Epidermal melanocyte (primary cell): ENCODE data around the gene PARP8.

Source experiments
- DNase-seq: peaks from one replicate; pipeline ENCODE4 v3.0.0; 2011; ENCODE audit warnings: low spot score; ENCODE audit not compliant: insufficient read length

The PARP8 gene

DNA sequence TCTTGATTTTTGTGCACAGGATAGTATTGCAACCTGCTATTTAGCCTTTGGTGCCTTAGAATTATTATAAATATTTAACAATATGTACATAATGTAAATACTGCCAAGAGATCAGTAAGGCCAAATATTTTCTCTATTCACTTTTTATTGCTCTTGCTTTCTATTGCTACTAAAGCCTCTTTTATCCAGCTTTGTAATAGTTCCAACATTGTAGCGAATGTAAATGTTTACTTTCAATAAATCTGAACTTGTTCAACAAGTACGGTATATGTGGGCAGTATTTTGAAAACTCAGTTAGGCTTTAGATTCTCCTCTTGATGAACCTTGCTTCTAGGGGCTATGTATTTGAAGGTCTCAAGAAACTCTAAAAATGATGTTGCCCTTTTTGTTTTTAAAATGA, 179.8 kb downstream of the PARP8 start:
- DNase-seq = no peak

DNA sequence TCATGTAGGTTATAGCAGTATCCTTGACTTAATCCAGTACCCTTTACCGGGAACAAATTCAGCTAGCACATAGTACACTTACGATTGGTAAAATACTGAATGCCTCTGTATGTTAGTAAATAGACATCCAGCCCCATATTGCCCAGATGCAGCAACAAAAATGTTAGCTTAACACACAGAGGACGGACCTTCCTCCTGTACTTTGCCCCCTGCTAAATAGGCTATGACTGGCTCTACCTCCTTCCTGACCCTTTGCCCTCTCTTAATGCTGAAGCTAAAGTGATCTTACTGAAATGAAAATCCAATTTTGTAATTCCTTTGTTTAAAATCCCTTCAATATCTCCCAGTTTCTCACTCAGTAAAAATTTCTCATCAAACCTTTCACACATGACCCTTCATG, 183.1 kb downstream of the PARP8 start:
- DNase-seq = no peak

DNA sequence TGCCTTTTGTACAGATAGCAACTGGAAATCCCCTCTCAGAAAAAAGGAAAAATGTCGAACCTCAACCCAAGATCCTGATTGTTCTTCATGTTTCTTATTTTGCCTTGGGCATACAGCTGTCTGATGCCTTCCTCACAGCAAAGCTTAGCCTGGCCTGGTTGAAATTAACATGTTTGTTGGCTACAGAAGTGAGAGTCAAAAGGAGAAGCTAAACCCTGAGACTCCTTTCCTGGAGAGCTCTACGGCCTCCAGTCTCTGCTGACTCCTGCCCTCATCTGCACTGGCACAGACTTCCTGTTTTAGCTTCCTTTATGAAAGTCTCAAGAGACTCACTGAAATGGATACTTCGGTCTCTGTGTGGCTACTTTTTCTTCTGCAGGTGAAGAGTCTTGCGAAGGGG, 186.7 kb downstream of the PARP8 start:
- no peak for DNase-seq

DNA sequence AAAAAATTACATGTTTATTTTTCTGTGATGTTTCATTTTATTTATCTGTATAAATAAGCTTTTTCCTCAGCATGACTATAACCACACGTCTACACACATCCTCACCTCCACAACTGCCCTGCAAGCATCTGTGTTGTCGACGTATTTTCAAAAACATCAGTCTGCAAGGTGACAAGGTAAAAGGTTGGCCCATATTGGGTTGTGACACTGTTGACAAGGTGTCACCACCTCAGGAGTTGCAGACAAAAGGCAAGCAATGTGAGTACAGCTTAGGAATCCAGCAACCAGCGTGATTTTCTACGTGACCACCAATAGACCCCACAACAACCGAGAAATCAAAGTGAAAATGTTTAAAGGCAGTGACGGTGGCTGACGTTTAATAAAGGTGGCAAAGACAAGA, 187.6 kb downstream of the PARP8 start:
- DNase-seq = no peak

- DNase-seq = no peak
Measured at GRCh38 chr5:50855001-50855400, 188.6 kb downstream of the PARP8 start.

GRCh38 chr5:50856401-50857119, 190.1 kb downstream of the PARP8 start:
- DNase-seq = no peak

DNA sequence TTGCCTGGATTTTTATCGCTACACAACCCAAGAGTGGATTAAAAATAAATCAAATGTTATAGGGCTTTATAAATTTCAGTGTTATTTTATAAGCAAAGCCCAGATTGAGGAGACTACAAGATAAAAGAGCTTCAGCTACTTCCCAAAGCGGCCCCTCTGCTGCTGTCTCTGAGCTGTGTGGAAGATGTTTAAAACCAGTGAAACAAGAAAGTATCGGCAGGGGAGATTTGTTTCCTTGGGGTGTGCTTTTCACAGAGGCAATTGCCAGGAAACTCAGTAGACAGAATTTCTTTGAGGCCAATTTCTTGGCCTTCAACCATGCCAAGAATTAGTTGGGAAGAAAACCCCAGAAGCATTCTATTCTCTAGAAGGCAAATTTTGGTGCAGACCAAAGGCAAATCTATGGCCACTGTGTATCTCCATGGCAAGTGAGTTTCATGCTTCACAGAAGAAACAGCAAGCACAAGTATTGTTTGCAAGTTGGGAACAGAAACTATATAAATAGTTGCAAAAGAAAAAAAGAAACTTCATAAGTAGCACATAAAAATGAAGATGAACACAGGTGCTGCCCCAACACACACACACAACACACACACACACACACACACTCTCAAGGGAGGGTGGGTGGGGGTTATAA, 197.2 kb downstream of the PARP8 start:
- no peak for DNase-seq

DNA sequence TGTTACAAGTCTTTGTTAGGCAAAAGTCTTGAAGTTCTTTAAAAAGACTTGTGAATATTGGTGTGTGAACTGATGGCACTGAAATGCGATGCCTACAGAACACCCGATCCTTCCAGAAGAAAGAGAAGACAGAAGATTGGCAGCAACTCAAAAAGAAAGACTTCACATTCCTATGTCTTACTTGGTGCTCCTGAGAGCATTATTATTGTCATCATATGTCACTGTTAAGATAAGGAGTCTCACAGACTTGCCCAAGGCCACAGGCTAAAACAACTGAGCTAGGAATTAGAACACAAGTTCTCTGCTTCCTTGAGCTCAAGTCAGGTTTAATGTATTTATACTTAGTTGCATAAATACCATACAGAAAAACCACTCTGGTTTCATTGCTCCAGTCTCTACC, 198.0 kb downstream of the PARP8 start:
- DNase-seq = no peak

- no peak for DNase-seq
Measured at GRCh38 chr5:50866415-50866814, 200.0 kb downstream of the PARP8 start.

DNA sequence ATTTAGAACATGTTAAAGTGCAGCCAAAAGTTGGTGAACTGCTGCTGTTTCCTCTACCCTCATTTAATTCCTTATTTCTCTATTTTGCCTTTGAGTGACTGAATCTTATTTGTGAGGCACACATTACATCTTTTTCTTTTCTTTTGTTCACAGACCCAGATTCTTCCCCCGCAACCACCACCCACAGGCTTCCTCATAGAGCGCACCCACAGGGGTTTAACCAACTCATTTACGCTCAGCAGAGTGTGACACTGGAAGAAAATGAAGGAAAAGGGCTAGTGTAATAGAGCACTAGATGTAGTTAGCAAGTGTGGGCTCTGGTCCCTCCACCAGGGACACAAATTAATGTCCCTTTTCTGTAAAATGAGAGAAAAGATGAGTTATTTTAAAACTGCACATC, 200.7 kb downstream of the PARP8 start:
- no peak for DNase-seq

DNA sequence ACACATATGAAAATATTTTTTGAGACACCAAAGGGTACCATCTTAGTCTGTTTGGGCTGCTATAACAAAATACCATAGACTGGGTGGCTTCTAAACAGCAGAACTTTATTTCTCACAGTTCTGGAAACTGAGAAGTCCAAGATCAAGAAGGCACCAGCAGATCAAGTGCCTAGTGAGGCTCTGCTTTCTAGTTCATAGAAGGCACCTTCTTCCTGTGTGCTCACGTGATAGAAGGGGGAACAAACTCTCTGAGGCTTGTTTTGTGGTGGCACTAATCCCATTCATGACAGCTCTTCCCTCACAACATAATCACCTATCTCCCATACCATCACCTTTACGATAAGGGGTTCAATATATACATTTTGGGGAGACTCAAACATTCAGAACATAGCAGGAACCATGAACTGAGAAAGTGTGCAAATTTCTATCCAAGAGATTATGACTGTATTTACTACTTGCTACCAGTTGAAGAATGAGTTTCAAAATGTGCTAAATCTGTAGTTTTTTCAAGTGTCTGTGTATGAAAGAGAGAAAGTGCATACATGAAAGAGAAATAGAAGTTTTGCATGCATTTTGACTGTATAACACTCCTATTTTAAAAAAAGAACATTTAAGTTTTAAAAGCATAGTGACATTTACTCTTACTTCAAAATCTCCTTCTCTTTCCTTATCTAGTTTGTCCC, 207.3 kb downstream of the PARP8 start:
- no peak for DNase-seq

DNA sequence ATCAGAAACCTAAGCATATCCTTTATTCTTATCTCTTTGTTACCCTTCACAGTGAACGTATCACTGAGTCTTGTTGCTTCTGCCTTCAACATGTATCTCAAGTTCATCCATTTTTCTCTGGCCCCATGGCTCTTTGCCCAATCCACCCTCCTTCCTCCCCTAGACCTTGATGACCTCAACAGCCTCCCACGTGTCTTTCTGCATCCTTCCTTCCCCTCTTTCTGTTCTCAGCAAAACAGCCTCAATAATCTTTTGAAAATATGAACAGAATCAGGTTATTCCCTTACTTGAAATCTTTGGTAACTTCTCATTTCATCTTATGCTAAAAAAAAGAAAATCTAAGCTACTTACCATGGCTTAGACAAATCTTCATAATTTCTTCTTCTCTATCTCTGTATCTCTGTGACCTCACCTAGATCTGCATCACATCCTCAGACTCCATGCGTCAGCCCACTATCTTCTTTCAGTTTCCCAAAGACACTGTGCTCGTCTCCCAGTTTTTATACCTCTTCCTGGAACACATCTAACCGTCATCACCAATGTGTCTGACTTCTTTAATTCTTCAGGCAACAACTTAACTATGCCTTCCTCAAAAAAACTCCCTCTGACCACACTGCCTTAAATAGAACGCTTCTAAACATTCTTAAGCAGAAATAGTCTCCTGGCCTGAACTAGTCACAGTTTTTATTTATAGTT, 208.0 kb downstream of the PARP8 start:
- DNase-seq = no peak

GRCh38 chr5:50875002-50875344, 208.5 kb downstream of the PARP8 start:
- no peak for DNase-seq

GRCh38 chr5:50878470-50878869, 212.0 kb downstream of the PARP8 start:
- DNase-seq = no peak

- DNase-seq = no peak
Measured at GRCh38 chr5:50881407-50881806, 215.0 kb downstream of the PARP8 start.

GRCh38 chr5:50886657-50887345, 220.4 kb downstream of the PARP8 start:
- no peak for DNase-seq

DNA sequence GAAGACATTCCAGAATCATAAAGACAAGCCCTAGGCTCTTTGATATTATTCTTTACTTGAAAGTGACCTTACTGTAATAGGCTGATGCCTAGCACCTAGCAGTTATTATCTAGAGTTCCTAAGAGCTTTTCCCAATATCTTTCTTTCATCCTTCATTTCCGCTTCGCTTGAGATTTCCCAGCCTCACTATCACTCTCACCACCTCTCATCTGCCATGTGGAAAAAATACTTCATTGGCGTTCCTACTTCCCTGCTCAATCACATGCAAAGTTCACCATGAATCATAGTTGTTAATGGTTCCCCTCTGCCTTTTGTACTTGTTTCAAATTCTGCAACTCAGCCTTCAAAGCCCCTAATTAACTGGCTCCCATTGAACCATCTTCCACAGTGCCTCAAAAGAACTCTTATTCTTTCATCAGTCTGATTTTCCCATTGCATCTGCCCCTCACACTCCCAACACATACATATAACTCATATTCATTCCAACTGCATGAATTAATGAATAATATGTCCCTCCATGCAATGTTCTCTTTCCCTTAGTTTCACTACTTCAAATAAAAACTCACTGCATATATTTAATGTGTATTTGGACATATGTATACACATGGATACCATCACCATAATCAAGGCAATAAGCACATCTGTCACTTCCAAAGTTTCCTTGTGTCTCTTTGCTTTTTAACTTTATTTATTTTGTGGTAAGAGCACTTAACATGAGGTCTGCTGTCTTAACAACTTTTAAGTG, 221.6 kb downstream of the PARP8 start:
- DNase-seq = no peak

DNA sequence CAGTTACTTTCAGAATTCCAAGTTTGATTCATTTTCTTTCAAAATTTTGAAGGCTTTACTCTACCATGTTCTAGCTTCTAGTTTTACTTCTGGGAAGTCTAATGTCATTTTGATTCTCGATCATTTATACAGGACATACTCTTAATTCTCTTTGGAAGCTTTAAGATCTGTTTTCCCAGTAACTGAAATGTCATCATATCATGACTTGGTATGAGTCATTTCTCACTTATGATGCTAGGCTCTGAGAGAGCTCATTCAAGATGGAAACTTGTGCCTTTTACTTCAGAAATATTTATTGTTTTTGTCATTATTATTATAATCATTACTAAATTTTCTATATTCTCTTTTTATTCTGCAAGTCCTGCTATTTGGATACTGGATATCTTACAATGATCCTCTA, 222.3 kb downstream of the PARP8 start:
- DNase-seq = no peak

DNA sequence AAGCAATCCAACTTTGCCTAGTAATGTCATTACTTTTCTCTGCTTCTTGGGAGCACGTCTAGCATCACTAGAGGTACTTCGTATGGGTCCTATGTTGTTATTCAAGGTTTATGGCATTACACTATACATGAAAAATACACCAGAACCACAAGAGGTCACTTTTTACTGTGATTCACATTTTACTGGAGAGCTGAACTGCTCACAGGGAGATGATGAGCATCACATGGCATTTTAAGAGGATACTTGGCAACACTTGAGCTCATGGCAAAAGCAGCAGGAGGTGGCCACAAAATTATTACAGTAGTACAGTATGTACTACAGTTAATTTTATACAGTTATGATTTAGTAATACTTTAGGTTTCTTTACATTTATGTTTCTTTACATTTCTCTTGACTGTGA, 223.4 kb downstream of the PARP8 start:
- DNase-seq = no peak
